Immature natural killer cell (primary cell): Measurements from ENCODE around the gene FNDC5. TPM values are rescaled to one million over a fixed set of nuclear protein-coding genes. Genes with fewer than 3 reads are reported as not detected.

Experiments
- DNase-seq, 3 donors: peaks; one replicate each; pipeline ENCODE4 v3.0.0; 2022; ENCODE audit warnings: mixed read lengths in 1 of 3
- H3K27ac Mint-ChIP-seq, 6 donors: one replicate each; pipeline ENCODE4 v1.8.0; 2020; ENCODE audit warnings: mixed read lengths in 6 of 6, mild to moderate bottlenecking in 5 of 6, inconsistent platforms in 4 of 6, moderate library complexity in 3 of 6
- H3K27me3 Mint-ChIP-seq, 3 donors: one replicate each; pipeline ENCODE4 v1.8.0; 2020 to 2021; ENCODE audit warnings: low read depth in 3 of 3, mild to moderate bottlenecking in 3 of 3, mixed read lengths in 3 of 3, moderate library complexity in 3 of 3, inconsistent platforms in 1 of 3
- H3K36me3 Mint-ChIP-seq, 3 donors: one replicate each; pipeline ENCODE4 v1.8.0; 2020; ENCODE audit warnings: mixed read lengths in 3 of 3, inconsistent platforms in 2 of 3, mild to moderate bottlenecking in 2 of 3
- H3K4me1 Mint-ChIP-seq, 2 donors: one replicate each; pipeline ENCODE4 v1.8.0; 2020; ENCODE audit warnings: inconsistent platforms in 2 of 2, mild to moderate bottlenecking in 2 of 2, mixed read lengths in 2 of 2, moderate library complexity in 1 of 2
- H3K4me3 Mint-ChIP-seq, 5 donors: one replicate each; pipeline ENCODE4 v1.8.0; 2020; ENCODE audit warnings: mild to moderate bottlenecking in 5 of 5, mixed read lengths in 5 of 5, inconsistent platforms in 3 of 5, moderate library complexity in 3 of 5
- H3K9me3 Mint-ChIP-seq, 6 donors: one replicate each; pipeline ENCODE4 v1.8.0; 2020; ENCODE audit warnings: mild to moderate bottlenecking in 6 of 6, mixed read lengths in 6 of 6, inconsistent platforms in 4 of 6, moderate library complexity in 3 of 6
- polyA plus RNA-seq, 3 donors: library from polyadenylated mRNA; unstranded; fragments of 300-500 nt; fragmentation: Illumina TruSeq; gene quantifications; one replicate each; pipeline ENCODE4 v1.2.3, GENCODE V29; 2021

The FNDC5 gene
- polyA plus RNA-seq, 3 donors from 2014 or later = not detected

DNA sequence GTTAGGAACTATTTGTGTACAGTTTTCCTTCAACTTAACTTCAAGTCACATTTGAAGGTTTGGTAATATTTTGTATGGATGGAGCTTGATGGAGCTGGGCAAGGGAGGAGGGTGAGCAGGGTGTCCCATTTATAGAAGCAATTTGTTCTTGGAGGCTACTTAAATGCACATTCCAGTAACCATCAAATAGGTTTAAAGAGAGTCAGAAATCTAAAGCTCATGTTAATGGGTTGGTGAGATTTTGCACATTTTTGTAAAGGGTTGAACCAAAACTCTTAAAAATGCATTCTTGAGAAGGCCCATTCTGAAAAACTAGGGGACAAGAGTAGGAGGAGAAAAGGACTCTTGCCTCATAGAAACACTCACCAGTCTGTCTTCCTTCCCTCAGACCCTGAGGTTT is 10.1 kb downstream of the FNDC5 start:
- H3K4me3 Mint-ChIP-seq = no peak overlapping the region
- DNase-seq = no peak
- no peaks in the 10 kb centered on the region for H3K27me3 Mint-ChIP-seq
- no peaks in the 10 kb centered on the region for H3K9me3 Mint-ChIP-seq
- peaks cover 12 to 45% (median 15%) of the 10 kb centered on the region in 3 donors for H3K36me3 Mint-ChIP-seq
- peak overlapping the region in 2 of 6 donors; percentile 42 to 43 for H3K27ac Mint-ChIP-seq
- H3K4me1 Mint-ChIP-seq = peaks cover 0 to 7% of the 10 kb centered on the region in 2 donors

DNA sequence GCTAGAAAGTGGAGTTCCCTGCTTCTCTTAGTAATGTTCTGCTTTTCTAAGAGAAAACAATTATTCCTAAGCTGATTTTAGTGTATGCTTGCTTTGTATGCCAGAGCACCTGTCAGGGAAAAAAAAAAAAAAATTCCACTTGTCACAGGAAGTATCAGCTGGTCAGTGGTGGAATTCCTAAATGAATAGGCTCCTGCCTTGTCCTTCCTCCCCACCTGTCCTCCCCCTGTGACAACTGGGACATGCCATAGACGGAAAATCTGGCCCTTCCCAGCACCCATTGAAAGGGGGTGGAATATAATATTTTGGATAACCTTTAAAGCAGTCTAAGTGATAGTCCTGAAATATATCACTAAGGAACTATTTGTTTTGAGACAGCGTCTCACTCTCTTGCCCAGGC is 10.8 kb downstream of the FNDC5 start:
- H3K36me3 Mint-ChIP-seq = peaks cover 13 to 51% (median 16%) of the 10 kb centered on the region in 3 donors
- H3K27ac Mint-ChIP-seq = no peak overlapping the region
- H3K4me3 Mint-ChIP-seq = no peak overlapping the region
- H3K4me1 Mint-ChIP-seq = peaks cover 0 to 7% of the 10 kb centered on the region in 2 donors
- H3K9me3 Mint-ChIP-seq = no peaks in the 10 kb centered on the region
- no peak for DNase-seq
- H3K27me3 Mint-ChIP-seq = no peaks in the 10 kb centered on the region

DNA sequence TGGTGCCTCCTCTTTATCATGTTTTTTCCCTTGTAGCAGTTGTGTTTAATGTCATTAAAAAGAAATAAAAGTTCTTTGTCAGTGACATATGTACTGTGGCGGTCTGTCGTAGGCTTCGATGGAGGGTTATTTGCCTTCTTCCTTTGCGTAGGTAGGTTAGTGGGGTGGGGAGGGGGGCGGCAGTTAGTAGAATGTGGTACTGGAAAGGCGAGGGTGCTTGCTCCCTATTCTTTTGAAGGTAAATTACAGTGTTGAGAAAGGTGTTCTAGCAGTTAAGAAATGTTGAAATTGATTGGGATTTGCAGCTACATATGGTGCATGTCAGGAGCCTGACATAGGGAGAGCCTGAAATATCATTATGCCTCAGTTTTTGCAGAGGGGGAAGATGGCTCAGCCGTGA is 11.9 kb downstream of the FNDC5 start:
- no peaks in the 10 kb centered on the region for H3K27me3 Mint-ChIP-seq
- no peaks in the 10 kb centered on the region for H3K9me3 Mint-ChIP-seq
- H3K4me3 Mint-ChIP-seq = no peak overlapping the region
- H3K4me1 Mint-ChIP-seq = peaks cover 0 to 7% of the 10 kb centered on the region in 2 donors
- H3K36me3 Mint-ChIP-seq = peaks cover 22 to 62% (median 26%) of the 10 kb centered on the region in 3 donors
- peak overlapping the region in 1 of 6 donors; percentile 29 for H3K27ac Mint-ChIP-seq
- no peak for DNase-seq

DNA sequence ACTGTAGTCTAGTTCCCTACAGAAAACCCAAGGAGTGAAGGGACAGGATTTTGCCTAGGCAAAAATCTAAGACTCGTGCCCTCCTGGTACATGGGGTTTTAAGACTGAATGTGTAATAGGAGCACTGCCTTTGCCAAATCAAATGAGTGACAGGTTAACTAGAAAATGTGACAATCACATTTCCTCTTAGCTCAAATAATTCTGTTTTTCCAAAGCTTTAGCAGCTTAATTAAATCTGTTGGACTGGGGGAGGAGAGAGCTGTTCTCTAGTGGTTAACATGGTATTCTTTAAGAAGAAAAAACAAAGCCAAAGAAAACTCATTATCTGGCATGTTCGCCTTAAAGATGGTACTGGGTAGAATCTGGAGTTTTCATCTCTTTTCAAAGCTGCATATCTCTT is 12.6 kb downstream of the FNDC5 start:
- Mint-ChIP-seq H3K4me1 (peaks cover 0 to 7% of the 10 kb centered on the region in 2 donors), H3K27me3 (no peaks in the 10 kb centered on the region), H3K9me3 (no peaks in the 10 kb centered on the region), H3K4me3 (no peak overlapping the region), H3K36me3 (peaks cover 22 to 62% (median 26%) of the 10 kb centered on the region in 3 donors), H3K27ac (peak overlapping the region in 2 of 6 donors; percentile 14 to 55)
- DNase-seq = no peak

DNA sequence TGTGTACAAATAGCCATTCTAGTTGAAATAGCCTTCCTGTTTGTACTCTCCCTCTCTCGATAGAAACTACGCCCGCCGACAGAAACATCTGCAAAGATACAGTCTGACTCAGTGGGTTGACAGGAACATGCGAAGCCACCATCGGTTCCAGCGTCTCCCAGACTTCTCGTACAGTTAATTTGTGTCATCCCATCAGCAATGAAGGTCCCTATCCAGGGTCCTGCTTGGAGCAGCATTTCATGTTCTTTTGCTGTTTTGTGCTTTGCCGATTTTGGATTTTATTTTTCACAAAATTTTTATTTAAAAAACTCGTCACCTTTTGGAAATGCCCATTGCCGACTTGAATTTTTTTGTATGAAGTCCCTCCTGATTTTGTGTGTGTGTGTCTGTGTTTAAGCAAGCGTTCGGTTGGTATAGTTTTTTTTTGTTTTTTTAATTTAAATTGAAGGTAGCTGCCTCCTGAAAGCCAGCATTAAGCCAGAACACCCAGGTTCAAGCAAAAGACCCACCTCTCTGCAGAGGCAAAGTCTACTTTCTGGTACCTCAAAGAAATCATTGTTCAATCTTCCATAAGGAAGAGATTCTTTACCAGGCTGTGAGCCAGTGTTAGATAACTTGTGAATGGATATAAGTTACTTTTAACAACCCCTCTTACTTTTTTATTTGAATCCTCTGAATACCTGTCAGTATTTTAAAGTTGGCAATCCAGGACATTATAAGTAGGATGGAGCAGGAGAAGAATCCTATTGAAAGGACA is 14.7 kb downstream of the FNDC5 start:
- peaks cover 22 to 56% (median 31%) of the 10 kb centered on the region in 3 donors for H3K36me3 Mint-ChIP-seq
- H3K27ac Mint-ChIP-seq = no peak overlapping the region

GRCh38 chr1:32848354-32849063 is 22.2 kb downstream of the FNDC5 start:
- Mint-ChIP-seq H3K27ac (peak overlapping the region in 3 of 6 donors; percentile 17 to 34 (median 32)), H3K27me3 (no peaks in the 10 kb centered on the region), H3K36me3 (peaks cover 10 to 31% (median 24%) of the 10 kb centered on the region in 3 donors), H3K4me1 (no peaks in the 10 kb centered on the region), H3K4me3 (no peak overlapping the region), H3K9me3 (no peaks in the 10 kb centered on the region)
- DNase-seq = no peak

More for the DNA sequence above, 14.7 kb downstream of the FNDC5 start:
- Mint-ChIP-seq H3K4me3 (no peak overlapping the region), H3K4me1 (no peaks in the 10 kb centered on the region), H3K9me3 (no peaks in the 10 kb centered on the region), H3K27me3 (no peaks in the 10 kb centered on the region)
- no peak for DNase-seq

GRCh38 chr1:32831878-32832277 is 38.8 kb downstream of the FNDC5 start:
- peaks cover 7 to 41% of the 10 kb centered on the region in 2 donors for H3K4me1 Mint-ChIP-seq
- DNase-seq = no peak
- no peaks in the 10 kb centered on the region for H3K9me3 Mint-ChIP-seq
- H3K27me3 Mint-ChIP-seq = no peaks in the 10 kb centered on the region
- no peak overlapping the region for H3K4me3 Mint-ChIP-seq
- peaks cover 34 to 74% (median 40%) of the 10 kb centered on the region in 3 donors for H3K36me3 Mint-ChIP-seq
- H3K27ac Mint-ChIP-seq = peak overlapping the region in 5 of 6 donors; percentile 2 to 61 (median 49)

GRCh38 chr1:32830092-32830852 is 40.4 kb downstream of the FNDC5 start:
- H3K4me3 Mint-ChIP-seq = no peak overlapping the region
- no peak for DNase-seq
- peaks cover 36 to 74% (median 39%) of the 10 kb centered on the region in 3 donors for H3K36me3 Mint-ChIP-seq
- H3K9me3 Mint-ChIP-seq = no peaks in the 10 kb centered on the region
- H3K27ac Mint-ChIP-seq = peak overlapping the region in 4 of 6 donors; percentile 18 to 66 (median 26)
- peaks cover under 1 to 49% of the 10 kb centered on the region in 2 donors for H3K4me1 Mint-ChIP-seq
- no peaks in the 10 kb centered on the region for H3K27me3 Mint-ChIP-seq

DNA sequence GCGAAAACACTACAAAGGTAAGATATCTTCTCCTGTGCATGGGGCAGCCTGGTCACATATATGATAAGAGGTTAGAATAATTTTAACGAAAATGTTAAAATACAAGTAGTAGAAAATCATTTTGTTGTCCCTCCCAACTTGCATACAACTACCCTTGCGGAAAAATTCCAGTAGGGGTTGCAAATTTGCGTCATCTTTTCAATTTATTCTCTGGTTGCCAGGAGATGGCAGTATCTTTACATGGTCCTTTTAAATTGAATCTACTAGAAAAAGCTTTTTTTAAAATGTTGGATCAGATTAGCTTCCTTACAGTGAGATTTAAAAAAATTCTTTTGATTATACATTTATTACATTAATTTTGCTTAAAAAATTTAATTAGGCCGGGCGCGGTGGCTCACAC is 42.4 kb downstream of the FNDC5 start:
- Mint-ChIP-seq H3K36me3 (peaks cover 32 to 62% (median 38%) of the 10 kb centered on the region in 3 donors), H3K9me3 (no peaks in the 10 kb centered on the region), H3K4me1 (peaks cover 4 to 54% of the 10 kb centered on the region in 2 donors), H3K27me3 (no peaks in the 10 kb centered on the region), H3K27ac (no peak overlapping the region), H3K4me3 (no peak overlapping the region)
- no peak for DNase-seq

DNA sequence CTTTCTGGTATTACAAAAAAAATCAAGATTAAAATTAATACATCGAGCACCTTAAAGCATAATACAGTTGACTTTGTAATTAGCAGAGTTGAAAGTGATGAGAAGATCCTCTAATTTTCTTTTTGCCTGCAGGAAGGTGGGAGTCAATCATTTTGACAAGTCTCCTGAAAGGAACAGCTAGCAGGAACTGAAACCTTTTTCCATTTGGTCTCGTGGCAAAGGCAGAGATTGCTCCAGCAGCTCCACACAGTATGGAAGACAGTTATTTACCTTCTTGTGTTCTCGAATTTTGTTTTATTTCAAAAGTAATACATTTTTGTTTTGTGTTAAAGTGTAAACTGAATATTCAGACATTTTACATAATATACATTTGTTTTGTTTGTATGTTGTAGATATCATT is 45.5 kb downstream of the FNDC5 start:
- Mint-ChIP-seq H3K27me3 (peaks cover 0 to 3% (median 0%) of the 10 kb centered on the region in 3 donors), H3K36me3 (peaks cover 19 to 37% (median 32%) of the 10 kb centered on the region in 3 donors), H3K4me3 (no peak overlapping the region), H3K27ac (peak overlapping the region in 1 of 6 donors; percentile 6), H3K9me3 (no peaks in the 10 kb centered on the region), H3K4me1 (peaks cover 22 to 66% of the 10 kb centered on the region in 2 donors)
- DNase-seq = no peak

DNA sequence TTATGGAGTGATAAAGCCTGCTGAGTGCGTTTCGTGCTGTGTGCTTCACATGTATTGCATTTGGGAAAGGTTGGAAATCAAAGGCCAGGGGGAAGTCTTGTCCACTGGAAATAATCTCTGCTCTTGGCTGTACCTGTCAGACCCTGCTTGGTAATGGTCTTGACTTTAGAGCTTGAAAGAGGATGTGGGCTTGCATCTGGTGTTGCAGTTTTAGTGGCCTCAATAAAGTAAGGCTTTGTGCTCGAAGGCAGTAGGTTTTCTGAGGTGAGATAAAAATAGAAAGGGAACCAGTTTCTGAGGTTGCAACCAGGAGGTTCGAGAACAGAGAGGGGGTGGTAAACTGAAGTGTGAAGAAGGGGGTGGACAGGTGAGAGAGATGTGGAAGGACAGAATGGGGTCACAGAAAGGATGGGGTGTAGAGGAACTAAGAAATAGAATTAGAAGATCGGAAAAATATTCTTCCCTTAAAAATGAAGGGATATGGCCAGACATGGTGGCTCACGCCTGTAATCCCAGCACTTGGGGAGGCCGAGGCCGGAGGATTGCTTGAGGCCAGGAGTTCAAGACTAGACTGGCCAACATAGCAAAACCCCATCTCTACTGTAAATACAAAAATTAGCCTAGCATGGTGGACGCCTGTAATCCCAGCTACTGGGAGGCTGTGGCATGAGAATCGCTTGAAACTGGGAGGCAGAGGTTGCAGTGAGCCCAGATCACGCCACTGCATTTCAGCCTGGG is 51.7 kb downstream of the FNDC5 start:
- Mint-ChIP-seq H3K36me3 (peaks cover 3 to 7% (median 3%) of the 10 kb centered on the region in 3 donors), H3K4me1 (peaks cover 67 to 82% of the 10 kb centered on the region in 2 donors)

DNA sequence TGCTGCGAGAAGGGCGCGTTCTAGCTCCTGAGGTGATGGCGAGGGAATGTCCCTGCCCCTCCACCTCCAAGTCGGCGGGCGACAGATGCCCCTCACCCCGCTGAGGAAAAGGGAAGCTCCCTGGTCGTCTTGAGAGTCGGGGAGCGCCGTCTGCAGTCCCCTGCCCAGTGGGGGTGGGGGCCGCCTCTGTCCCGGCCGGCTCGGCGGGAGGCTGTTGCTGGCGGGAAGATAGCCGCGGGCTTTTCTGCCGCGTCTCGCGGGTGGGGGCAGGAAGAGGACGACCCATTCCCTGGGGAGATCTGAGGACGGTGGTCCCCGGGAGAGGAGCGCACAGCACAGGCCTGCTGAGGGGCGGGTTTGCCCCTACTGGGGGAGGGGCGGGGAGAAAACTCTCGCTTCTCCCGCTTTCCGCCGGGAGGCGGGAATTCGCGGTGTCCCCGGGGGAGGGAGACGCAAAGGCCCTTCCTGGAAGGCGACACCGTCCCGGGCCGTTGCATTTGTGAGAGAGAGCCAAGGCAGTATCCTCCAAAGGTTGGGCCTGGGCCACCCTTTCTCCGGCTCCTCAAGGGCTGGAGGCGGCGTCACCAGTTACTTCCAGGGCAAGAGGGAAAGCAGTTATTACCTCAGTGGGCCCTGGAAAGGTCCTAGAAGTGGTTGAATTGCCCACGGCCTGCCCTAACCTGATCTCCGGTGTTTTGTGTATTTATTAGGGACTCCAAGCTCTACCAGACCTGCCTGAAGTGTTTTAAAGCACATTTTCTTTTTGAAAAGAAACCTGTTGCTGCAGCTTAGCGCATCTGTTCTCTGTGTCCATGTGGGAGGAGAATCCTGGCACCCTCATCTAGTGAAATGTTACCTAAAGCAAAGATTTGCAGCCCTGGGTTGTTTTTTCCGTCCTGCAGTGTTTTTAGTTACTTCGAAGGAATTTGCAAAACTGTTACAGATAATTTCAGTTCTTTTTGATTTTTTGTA is 52.6 kb downstream of the FNDC5 start:
- peak overlapping the region; percentile 88 to 99 (median 96) for H3K4me3 Mint-ChIP-seq
- peak in 1 of 3 donors; percentile 7 for DNase-seq
- H3K36me3 Mint-ChIP-seq = peaks cover 8 to 14% (median 10%) of the 10 kb centered on the region in 3 donors
- H3K4me1 Mint-ChIP-seq = peaks cover 71 to 84% of the 10 kb centered on the region in 2 donors
- no peaks in the 10 kb centered on the region for H3K9me3 Mint-ChIP-seq
- H3K27me3 Mint-ChIP-seq = peaks cover 2 to 7% (median 6%) of the 10 kb centered on the region in 3 donors
- peak overlapping the region; percentile 81 to 96 (median 94) for H3K27ac Mint-ChIP-seq

More for the DNA sequence above, 51.7 kb downstream of the FNDC5 start:
- Mint-ChIP-seq H3K4me3 (peak overlapping the region; percentile 88 to 99 (median 96)), H3K9me3 (no peaks in the 10 kb centered on the region), H3K27ac (peak overlapping the region; percentile 79 to 94 (median 84)), H3K27me3 (peaks cover 0 to 7% (median 6%) of the 10 kb centered on the region in 3 donors)
- peak; percentile 50 to 58 (median 51) for DNase-seq
